HG02938 (cell line): ENCODE measurements around the gene NEDD4L.

ENCODE experiments used
- ATAC-seq: cut with Tn5 transposase; IDR thresholded peaks from one replicate; pipeline ENCODE4 v1.9.1; 2021; ENCODE audit warnings: mild to moderate bottlenecking, moderate library complexity; ENCODE audit not compliant: unreplicated experiment

NEDD4L gene

DNA sequence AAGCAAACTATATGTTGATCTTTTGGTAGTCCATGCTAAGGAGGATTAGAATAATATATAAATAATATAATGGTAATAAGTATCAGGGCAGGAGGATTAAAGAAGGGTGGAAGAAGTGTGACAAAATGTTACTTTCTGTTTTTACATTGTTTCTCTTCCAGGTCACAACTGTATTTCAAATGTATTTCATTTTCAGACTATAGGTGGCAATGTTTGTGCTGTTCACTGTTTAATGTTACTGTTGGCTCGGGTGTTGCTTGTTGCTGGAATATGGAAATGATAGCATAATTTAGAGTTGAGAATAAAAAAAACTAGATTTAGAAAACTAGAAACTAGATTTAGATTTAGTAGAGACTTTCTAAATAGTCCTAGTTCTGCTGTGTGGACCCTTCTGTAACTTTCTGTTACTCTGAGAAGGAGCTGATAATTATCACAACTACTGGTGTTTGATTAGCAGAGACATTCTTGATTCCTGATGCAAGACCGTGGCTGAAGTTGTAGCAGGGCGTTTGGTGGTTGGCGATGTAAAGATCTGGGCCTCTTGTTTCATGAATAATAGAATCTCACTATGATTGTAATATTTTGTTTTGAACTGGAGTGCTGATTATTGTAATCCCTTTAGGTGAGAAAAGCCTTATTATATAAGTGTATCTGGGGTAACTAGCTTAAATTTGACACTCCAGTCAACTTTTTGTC is 7.9 kb downstream of the NEDD4L start:
- ATAC-seq, result no peak

DNA sequence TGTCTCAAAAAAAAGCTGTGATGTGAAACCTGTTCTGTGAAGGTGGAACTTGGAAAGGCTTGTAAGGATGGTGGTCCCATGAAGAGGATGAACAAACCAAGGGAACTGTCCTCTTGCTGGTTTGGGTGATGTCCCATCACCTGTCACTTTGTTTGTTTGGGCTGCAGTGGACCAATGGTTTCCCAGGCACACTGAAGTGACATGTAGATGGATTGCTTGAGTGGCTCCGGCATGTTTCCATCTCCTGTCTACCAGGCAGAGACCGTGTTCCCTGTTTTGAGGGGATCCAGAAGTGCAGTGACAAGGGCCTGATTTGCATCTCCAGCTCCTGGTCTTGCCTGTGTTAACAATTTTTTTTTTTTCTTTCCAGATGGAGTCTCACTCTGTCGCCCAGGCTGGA is 8.9 kb downstream of the NEDD4L start:
- no peak for ATAC-seq

DNA sequence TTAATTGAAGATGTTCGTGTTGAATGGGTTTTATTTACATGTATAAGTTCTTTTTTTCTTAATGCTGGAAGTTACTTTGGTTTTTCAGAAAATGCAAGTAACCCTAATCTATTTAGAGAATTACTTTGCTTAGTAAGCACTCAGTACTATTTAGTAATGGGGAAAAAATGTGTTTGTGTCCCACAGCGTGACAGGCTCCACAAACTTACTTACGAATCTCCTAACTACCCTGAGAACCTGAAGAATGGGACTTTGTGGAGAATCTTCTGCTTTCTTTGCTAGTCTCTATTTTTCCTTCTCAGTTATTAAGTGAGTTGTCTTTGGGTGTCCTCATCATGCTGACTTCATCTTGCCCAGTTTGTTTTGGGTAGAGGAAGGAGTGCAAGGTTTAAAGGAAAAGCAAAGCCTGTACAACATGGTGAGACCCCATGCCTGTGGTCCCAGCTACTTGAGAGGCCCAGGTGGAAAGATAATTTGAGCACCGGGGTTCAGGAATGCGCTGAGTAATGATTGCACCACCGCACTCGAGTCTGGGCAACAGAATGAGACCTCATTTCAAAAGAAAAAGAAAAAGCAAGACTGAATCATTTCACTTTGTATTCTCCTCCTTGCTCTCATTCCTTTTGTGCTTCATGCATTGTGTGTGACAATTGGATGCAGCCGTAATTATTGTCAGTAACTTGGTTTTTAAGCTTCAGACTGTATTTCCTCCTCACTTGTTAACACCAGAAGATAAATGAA is 10.2 kb downstream of the NEDD4L start:
- no peak for ATAC-seq

DNA sequence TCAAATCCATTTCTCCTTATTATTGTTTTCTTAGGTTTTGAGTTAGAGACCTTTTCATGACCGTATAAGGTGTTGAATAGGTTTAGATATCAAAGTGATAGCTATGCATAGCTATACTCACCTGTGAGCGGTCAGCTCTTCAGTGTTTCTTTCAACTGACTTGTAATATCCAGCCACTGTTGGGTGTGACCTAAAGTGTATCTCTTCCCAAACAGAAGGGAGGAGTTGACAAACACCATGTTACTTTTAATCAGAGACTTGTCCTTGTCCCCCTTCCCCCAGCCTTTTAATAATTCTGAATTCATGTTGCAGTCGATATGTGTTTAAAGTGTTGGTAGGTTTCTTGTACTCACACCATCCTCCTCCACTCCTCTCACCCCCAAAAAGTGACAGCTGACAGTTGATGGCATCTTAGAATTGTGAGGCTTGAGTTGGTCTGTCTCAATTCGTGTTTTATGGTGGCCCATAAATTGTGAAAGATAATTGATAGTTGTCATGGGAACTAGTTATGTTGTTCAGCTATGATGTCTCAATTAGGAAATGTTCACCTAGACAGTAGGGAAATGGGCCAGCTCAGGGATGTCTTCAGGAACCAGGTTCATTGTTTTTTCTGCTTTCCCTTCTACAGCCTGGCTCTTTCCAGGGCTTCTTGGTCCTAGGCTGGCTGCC is 12.0 kb downstream of the NEDD4L start:
- ATAC-seq, result no peak

DNA sequence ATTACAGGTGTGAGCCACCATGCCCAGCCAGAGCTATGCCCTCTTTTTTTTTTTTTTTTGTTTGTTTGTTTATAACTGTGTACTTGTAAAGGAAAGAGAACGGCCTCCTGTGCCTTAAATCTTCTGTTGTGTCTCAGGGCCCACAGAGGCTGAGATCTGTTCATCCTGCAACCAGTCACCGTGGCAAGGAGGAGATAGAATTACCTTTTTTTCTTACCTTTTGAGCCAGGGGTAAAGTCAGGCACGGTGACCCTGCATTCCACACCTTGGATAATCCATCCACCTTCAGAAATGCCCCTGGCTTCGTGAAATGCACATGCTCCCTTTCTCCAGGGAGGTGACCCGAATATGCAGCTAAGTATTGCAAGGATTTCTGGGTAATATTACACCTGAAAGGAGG is 12.8 kb downstream of the NEDD4L start:
- ATAC-seq, result no peak

DNA sequence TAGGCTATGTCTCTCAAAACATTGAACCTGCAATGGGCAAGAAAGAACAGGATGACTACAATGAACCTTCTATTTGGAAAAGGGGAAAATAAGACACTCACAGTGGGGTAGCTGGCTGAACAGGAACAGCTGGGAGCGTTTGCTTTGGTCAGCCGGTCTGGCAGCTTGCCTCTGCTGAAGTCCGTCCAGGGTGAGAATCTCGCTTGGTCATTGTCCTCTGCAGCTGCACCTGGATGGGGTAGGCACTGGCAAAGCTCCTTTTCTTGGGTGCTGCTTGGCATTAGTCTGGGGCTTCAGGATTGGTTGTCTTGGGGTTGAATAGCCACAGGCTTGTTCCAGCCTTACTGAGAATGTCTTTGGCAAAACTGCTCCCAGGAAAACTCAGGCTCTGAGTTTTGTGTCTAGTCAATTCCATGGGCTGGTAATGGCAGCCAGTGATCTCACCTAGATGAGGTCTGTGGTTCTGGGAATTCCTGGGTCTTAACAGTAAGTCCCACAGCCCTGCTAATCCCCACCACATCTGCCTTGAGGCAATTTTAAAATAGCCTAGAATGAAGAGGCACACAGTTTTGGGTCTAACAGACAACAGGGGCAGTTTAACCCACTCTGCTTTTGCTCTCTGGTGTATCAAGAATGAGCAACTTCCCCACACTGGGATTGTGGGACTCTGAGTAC is 13.4 kb downstream of the NEDD4L start:
- no peak for ATAC-seq

DNA sequence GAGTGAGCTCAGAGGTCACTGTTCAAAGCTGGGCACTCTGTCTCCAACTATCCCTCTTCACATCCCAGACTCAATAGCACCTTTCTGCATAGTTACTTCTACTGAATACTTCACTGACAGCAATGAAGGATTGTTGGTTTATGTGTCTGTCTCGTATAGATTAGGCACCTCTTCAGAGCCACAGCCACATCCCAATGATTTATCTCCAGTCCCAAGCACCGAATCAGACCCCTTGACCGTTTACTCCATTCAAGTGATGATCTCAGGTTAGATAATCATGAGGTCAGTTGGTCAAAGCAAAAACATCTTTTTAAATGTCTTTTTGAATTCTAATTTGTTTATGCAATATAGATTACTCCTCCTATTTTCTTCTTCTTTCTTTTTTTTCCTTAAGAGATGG is 14.7 kb downstream of the NEDD4L start:
- ATAC-seq, result no peak

DNA sequence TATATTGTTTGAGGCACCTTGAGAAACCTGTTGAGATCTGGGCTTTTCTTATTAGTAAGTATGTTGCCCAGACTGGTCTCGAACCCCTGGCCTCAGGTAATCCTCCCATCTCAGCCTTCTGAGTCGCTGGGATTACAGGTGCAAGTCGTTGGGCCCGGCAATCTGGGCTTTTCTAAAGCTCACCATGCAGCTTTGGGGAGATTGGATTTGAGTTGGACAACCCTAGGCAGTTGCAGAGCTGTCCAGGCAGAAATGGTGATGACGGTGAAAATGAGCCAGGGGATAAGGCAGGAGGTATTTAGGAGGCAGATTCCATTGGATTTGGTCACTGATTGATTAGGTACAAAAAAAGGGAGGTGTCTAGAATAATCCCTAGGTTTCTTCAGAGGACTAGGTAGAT is 16.2 kb downstream of the NEDD4L start:
- no peak for ATAC-seq

DNA sequence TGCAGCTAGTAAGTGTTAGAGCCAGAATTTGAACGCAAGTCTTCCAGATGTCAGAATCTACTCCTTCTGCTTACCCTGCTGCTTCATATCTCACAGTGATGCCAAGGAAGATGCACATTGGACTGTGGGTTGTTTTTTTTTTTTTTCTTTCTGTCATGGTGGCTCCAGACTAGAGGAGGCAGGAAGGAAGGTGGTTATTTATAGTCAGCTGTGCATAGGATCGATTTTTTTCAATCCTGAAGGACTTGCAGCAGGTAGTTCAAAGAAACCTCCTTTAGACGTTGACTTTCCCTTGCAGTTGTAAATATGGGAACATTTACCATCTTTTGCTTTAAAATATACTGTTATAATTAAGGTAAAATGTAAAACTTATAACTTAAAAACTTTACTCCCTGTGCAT is 17.3 kb downstream of the NEDD4L start:
- ATAC-seq, result no peak

DNA sequence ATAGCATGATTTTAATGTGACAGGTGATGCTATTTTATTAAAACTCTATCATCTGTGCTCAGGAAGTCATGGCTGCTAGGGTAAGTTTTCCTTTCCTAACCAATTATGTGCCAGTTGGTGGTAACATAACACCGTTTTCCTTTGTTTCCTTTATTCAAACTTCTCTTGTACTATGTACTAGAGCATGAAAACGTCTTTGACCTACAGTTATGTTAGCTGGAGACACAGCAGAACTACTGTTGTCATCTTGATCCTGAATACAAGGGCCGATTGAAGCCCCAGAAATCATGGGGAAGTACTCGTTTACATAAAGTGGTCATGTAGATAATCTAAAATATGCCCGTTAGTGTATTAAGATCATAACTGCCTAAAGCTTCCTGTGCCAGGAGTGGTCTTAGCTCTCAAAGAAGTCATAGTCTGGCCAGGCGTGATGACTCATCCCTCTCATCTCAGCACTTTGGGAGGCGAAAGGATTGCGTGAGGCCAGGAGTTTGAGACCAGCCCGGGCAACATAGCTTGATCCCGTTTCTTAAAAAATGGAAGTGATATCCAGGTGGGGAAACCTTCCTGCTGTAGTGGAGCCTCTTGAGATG is 20.5 kb downstream of the NEDD4L start:
- ATAC-seq, result no peak

DNA sequence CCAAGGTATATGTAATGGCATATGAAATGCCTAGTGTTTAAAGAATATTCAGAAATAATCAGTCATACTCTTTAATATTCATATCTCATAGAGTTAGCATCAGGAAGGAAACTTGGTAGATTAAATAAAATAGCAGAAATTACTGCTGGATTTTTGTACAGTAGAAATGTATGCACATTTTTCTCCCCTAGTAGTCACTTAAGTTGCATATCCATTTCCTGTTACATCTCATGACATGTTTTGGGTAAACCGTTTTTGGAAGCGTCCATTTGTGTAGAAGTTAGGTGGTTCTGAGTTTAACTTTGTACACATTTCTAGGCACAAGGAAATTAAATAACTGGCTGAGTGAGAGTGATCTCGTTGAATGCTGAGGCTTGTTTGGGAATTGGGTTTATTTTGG is 21.9 kb downstream of the NEDD4L start:
- ATAC-seq, result no peak

DNA sequence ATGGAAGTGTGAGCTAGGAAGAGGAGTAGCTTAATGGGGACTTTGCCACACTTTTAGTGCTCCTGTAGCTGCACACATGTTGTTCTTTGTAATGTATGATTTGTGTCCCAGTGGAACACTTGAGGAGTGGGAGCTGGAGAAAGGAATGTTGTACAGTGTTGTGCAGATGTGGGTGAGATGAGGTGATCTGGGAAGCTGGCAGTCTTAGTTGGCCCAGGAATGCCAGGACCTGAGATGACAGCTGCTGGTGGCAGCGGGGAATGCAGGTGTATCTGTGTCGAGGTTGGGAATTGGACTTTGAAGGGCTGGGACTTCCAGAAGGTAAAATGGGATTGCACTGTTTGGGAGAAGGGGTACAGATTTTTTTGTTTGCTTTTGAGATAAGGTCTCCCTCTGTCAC is 23.6 kb downstream of the NEDD4L start:
- ATAC-seq, result no peak

DNA sequence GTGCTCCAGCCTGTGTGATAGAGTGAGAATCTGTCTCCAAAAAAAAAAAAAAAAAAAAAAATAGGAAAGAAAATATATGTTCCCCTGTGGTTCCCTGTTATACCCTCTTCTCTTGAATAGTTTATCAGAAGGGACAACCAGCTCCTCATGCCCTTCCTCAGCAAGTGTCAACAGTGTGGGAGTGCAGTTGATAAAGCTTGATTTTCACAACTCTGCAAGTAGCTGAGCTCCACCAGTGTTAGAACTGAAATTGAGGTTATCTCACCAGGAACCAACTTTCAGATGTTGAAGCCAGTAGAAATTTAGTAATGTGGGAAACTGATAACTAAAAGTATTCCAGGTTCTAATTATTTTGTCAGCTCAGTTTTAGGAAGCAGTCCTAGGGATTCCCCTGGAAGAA is 25.1 kb downstream of the NEDD4L start:
- ATAC-seq, result no peak

DNA sequence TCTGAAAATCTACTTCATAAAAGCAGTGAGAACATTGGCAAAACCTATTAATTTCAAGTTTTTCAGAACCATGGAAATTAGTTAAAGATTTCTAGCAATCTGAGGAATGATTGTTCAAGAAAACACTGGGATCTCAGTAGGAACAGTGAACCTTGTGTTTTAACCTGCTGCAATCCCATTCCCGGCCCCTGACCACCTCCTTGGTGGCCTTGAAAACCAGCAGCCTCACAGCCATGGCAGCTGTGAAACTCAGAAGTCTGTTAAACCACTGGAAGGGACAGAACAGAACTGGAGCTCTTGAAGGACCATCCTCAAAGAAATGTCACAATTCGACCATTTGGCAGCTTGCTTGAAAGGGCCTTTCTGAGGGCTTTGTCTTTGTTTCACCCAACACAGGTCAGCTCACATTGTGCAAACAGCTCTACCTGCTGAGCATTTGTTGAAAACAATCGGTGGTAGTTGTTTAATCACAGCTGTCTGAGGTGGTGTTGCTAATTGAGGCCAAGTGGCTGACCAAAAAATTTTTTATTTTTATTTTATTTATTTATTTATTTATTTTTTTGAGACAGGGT is 25.8 kb downstream of the NEDD4L start:
- no peak for ATAC-seq

DNA sequence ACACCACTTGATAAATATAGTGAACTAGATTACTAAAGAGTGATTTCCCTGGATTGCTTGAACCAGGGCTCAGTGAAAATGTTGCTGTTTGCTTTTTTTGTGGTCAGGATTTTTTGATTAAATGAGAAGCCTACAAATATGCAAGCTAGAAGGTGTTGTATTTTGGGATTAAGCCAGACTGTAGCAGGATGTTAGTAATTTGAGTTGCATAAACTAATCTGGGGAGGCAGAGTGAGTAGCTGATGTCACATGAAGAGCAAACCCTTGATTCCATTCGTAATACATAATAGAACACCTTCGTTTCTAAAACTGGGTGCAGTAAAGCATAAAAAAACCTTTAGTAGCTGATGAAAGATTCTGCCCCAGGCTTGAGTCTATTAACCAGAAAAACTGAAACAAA is 32.0 kb downstream of the NEDD4L start:
- ATAC-seq, result no peak

DNA sequence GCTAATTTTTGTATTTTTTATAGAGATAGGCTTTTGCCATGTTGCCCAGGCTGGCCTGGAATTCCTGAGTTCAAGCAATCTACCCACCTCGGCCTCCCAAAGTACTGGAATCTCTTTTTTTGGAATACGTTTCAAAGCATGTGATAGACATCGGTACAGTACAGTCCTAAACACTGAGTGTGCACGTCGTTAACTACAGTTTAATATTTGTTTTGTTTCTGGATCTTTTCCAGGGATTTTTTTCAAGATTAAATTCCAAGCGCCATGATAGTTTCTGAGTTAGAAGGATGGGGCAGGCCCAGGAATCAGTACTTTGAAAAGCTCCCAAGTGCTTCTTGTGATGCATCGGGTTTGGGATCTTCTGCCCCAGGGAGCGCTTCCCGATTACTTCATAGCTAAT is 33.3 kb downstream of the NEDD4L start:
- no peak for ATAC-seq

DNA sequence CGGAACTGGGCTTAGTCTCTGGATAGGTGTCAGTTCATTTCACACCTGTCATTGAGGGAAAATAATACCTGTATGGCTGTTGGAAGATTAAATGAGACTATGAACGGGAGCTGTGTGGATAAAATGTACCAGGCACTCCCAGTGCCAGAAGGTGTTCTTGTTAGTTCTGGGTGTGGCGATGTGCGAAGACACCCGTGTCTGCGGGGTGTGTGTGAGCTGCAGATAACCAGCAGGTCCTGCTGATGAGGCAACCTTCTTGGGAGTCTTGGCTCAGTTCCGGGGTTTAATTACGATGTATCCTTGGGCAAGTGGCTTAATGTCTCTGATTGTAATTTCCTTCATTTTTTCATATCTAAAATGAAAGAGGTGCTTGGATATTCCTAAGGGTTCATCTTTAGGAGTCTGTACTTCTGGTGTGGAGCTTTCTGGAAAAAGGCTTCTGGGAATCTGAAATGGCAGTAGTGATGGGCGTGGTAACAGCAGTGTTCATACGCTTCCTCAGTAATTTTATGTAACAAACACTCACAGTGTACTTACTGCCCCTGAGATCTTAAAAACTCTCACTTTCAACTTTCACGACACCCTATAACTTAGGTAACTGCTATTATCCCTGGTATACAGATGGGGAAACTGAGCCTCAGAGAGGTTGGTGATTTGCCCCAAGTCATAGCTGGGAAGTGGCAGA is 35.0 kb downstream of the NEDD4L start:
- no peak for ATAC-seq

DNA sequence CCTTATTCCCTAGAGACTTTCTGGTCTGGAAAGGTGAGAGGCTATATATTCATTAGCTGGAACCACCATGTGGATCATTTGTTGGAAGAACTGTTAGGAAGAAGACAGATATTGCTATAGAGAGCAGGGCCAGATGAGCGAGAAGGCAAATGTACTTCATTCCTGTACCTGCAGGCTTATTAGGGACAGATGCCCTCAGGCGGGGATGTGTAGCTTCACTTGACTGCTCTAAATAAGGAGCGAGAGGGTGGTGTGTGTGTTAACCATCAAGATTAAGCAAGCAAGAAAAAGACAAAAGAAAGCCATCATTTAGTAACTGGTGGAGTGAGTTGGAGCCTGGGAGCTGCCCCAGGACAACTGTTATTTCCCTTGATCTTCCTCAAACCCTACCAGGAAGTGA is 36.4 kb downstream of the NEDD4L start:
- ATAC-seq, result no peak

DNA sequence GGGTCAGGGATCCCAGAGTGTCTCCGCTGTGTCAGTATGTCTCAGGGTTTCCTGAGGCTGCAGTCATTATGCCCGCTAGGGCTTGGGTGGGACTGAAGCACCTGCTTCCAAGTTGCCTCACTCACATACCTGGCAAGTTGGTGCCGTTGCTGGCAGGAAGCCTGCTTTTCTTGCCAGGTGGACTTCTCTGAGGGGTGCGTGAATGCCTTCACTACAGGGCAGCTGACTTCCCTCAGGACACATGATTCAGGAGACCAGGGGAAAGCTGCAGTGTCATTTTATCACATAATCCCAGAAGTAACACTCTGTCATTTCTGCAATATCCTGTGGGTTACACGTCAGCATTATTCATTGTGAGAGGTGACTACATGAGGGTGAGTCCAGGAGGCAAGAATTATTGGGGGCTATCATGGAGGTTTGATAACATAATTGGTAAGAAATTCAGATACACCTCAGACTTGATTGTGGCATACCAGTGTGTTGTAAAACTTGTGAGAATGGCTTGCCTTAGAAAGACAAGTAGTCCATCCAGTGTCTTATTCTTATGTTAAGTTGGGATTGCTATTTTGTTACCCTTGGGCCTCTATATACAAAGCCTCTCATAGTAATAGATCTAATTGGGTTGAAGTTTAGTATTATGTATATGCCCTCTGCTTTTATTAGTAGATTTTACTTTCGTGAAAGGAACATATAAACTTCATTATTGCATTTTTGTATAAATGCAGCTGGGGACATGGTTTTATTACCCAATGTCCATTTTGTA is 44.1 kb downstream of the NEDD4L start:
- ATAC-seq, result no peak

DNA sequence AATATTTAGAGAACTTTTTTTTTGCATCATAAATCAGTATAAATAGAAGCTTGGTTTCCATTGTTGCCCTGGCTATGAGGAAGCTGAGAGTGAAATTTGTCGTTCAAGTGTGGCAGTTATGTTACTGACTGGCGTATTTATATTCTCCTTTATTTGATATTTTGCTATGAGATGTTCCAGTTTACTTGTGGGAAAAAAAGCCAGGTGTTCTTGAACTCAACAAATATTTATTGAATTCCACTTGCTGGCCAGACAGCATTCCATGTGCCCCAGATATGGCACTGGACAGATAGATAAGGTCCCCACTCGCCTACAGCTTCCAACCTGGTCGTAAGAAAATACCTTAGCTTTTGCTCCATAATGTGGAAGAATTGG is 44.7 kb downstream of the NEDD4L start:
- no peak for ATAC-seq
